ENCODE results near the gene IVNS1ABP. TPM values are rescaled to one million over a fixed set of nuclear protein-coding genes. Genes with fewer than 3 reads are reported as not detected.
"Not testable (repeated sequence)": the region's sequence is repeated elsewhere in the genome, so short reads cannot be mapped to it uniquely, and the experiment has no call there.

Gene IVNS1ABP
- total RNA-seq = 88.6 TPM
- long read RNA-seq, full-length matches to known transcripts = 170 of 205 reads
- long read RNA-seq, partial matches to known transcripts = 19 of 205 reads
- long read RNA-seq, other reads (novel, unspliced or antisense) = 16 of 205 reads

- Histone ChIP-seq H3K36me3 (no peaks in the 10 kb centered on the region), H3K9me3 (no peaks in the 10 kb centered on the region), H3K27ac (peak within 1 kb of the TSS; percentile 96), H3K4me3 (peak within 1 kb of the TSS; percentile 95), H3K4me1 (peaks cover 29% of the 10 kb centered on the region), H3K27me3 (no peaks in the 10 kb centered on the region)
- peak; percentile 97 for DNase-seq
- ATAC-seq = peak; percentile 94
- intact Hi-C loops (cut with DNase I) = no loop called here
- TF ChIP-seq CTCF (IDR thresholded peaks at IDR 0.05) = no peak
Measured at GRCh38 chr1:185317034-185317885, at the start of gene IVNS1ABP. Gene IVNS1ABP, minus strand, starts transcription at chr1:185317243. Its CDS starts 7,750 bp downstream, at chr1:185309493.

DNA sequence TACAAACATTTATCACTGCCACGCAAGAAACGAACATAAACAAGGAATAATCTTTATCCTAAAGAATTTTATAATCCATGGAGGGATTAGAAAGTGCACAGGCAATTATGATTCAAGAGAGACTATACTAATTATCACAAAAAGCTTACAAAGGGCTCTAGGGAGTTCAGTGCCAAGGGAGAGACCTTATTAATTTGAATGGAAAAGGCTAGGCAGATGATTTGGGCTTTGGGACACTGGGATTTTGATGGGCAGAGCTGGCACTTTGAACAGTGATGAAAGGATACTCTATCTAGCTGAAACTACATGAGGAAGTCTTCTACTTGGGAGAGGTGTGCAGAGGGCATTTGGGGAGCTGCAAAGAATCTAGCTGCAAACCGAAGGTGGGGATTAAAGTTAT, 48.9 kb upstream of the IVNS1ABP start:
- H3K36me3 ChIP-seq = no peaks in the 10 kb centered on the region
- ATAC-seq (no peak), DNase-seq (no peak)
- TF ChIP-seq CTCF (IDR thresholded peaks at IDR 0.05) = no peak
- no peak overlapping the region for H3K27ac ChIP-seq
- intact Hi-C loops (cut with DNase I) = no loop called here
- H3K9me3 ChIP-seq = no peaks in the 10 kb centered on the region
- H3K4me1 ChIP-seq = no peaks in the 10 kb centered on the region
- H3K27me3 ChIP-seq = no peaks in the 10 kb centered on the region
- no peak overlapping the region for H3K4me3 ChIP-seq

DNA sequence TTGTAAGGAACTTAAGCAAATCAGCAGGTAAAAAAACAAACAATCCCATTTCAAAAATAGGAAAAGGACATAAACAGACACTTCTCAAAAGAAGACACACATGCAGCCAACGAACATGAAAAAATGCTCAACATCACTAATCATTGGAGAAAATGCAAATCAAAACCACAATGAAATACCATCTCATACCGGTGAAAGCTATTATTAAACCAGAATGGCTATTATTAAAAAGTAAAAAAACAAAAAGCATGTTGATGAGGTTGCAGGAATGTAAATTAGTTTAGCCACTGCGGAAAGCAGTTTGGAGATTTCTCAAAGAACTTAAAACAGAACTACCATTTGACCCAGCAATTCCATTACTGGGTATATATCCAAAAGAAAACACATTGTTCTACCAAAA, 47.5 kb upstream of the IVNS1ABP start:
- H3K4me1 ChIP-seq; intact Hi-C loops (cut with DNase I); H3K36me3 ChIP-seq; ATAC-seq; H3K27ac ChIP-seq; H3K27me3 ChIP-seq; H3K9me3 ChIP-seq; DNase-seq; H3K4me3 ChIP-seq: not testable (repeated sequence)

GRCh38 chr1:185363205-185363604, 46.2 kb upstream of the IVNS1ABP start:
- no peaks in the 10 kb centered on the region for H3K4me1 ChIP-seq
- H3K36me3 ChIP-seq = no peaks in the 10 kb centered on the region
- H3K27ac ChIP-seq = no peak overlapping the region
- DNase-seq = no peak
- no peak overlapping the region for H3K4me3 ChIP-seq
- intact Hi-C loops (cut with DNase I) = no loop called here
- H3K27me3 ChIP-seq = no peaks in the 10 kb centered on the region
- TF ChIP-seq CTCF (IDR thresholded peaks at IDR 0.05) = no peak
- no peaks in the 10 kb centered on the region for H3K9me3 ChIP-seq
- no peak for ATAC-seq

DNA sequence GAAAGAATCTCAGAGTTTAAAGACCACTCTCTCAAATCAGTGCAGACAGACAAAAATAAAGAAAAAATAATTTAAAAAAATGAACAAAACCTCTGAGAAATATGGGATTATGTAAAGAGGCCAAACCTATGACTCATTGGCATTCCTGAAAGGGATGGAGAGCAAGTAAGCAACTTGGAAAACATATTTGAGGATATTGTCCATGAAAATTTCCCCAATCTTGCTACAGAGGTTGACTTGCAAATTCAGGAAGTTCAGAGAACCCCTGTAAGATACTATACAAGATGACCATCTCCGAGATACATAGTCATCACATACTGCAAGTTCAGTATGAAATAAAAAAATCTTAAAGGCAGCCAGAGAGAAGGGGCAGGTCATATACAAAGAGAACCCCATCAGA, 43.7 kb upstream of the IVNS1ABP start:
- ATAC-seq (no peak), DNase-seq (no peak)
- intact Hi-C loops (cut with DNase I) = no loop called here
- Histone ChIP-seq H3K4me1 (no peaks in the 10 kb centered on the region), H3K27ac (no peak overlapping the region), H3K36me3 (no peaks in the 10 kb centered on the region), H3K27me3 (no peaks in the 10 kb centered on the region), H3K9me3 (no peaks in the 10 kb centered on the region), H3K4me3 (no peak overlapping the region)
- TF ChIP-seq CTCF (IDR thresholded peaks at IDR 0.05) = no peak

- ATAC-seq (peak; percentile 43), DNase-seq (no peak)
- Histone ChIP-seq H3K27ac (no peak overlapping the region), H3K36me3 (no peaks in the 10 kb centered on the region), H3K27me3 (no peaks in the 10 kb centered on the region), H3K9me3 (no peaks in the 10 kb centered on the region), H3K4me3 (no peak overlapping the region), H3K4me1 (no peaks in the 10 kb centered on the region)
- intact Hi-C loops (cut with DNase I) = no loop called here
- TF ChIP-seq CTCF (IDR thresholded peaks at IDR 0.05) = no peak
Measured at GRCh38 chr1:185358957-185359356, 41.9 kb upstream of the IVNS1ABP start.
